ENCODE measurements around the gene COA3.

GRCh38 chr17:42846594-42847280 is 48.2 kb upstream of the COA3 start:
- TF ChIP-seq CTCF (IDR thresholded peaks at IDR 0.05) (no peak), POLR2A (IDR thresholded peaks at IDR 0.05) (no peak)

All from uterus (tissue), 2 donors.